Endothelial cell of umbilical vein (primary cell): ENCODE data around the gene EMCN.

Experiments used
- CTCF ChIP-seq, 2 donors: IDR thresholded peaks; 1 replicate in 1 of 2; 2 replicates in 1 of 2; pipeline ENCODE4 v1.5.1; 2011; ENCODE audit warnings: low read length in 2 of 2, mild to moderate bottlenecking in 2 of 2, moderate library complexity in 2 of 2, control low read depth in 1 of 2, inconsistent platforms in 1 of 2, low read depth in 1 of 2; ENCODE audit not compliant: insufficient read depth in 1 of 2; ENCODE audit errors: extremely low read depth in 1 of 2
- EZH2 ChIP-seq: IDR thresholded peaks from 2 replicates; pipeline ENCODE4 v1.6.1; 2012; ENCODE audit warnings: borderline replicate concordance, low read depth, mild to moderate bottlenecking, moderate library complexity, low read length, inconsistent platforms; ENCODE audit not compliant: severe bottlenecking
- FOS ChIP-seq: IDR thresholded peaks from 2 replicates; pipeline ENCODE4 v1.6.1; 2011; ENCODE audit warnings: mild to moderate bottlenecking, low read length, moderate library complexity, borderline replicate concordance; ENCODE audit not compliant: insufficient read depth
- GATA2 ChIP-seq: IDR thresholded peaks from 2 replicates; pipeline ENCODE4 v1.7.0; 2011; ENCODE audit warnings: low read depth, mild to moderate bottlenecking, moderate library complexity, mixed read lengths, low read length; ENCODE audit not compliant: insufficient read length, insufficient read depth
- JUN ChIP-seq: IDR thresholded peaks from 2 replicates; pipeline ENCODE4 v1.6.1; 2011; ENCODE audit warnings: borderline replicate concordance, low read depth; ENCODE audit not compliant: insufficient read length, insufficient read depth
- MAX ChIP-seq: IDR thresholded peaks from 2 replicates; pipeline ENCODE4 v1.6.1; 2011; ENCODE audit not compliant: insufficient read depth, insufficient read length
- POLR2A ChIP-seq: IDR thresholded peaks from 2 replicates; pipeline ENCODE4 v1.6.1; 2012; ENCODE audit warnings: low read depth, mild to moderate bottlenecking, control low read depth, low read length
- POLR2AphosphoS5 ChIP-seq: IDR thresholded peaks from 2 replicates; pipeline ENCODE4 v1.6.1; 2012; ENCODE audit warnings: low read depth, mild to moderate bottlenecking, control low read depth, low read length, moderate library complexity; ENCODE audit not compliant: insufficient read depth

GRCh38 chr4:100345585-100345984, 172.2 kb downstream of the EMCN start:
- TF ChIP-seq CTCF (IDR thresholded peaks at IDR 0.05; ENCODE audit: extremely low read depth in 1 of 2, insufficient read depth in 1 of 2, low read depth in 1 of 2, low read length in 2 of 2) = no peak
- no peak for TF ChIP-seq POLR2AphosphoS5
- TF ChIP-seq MAX = no peak
- no peak for TF ChIP-seq EZH2
- no peak for TF ChIP-seq POLR2A
- TF ChIP-seq JUN = no peak
- no peak for TF ChIP-seq GATA2
- no peak for TF ChIP-seq FOS
